Measurements from ENCODE around the gene GLTPD2.

Gene GLTPD2

GRCh38 chr17:4788807-4789700, at the start of gene GLTPD2:
GLTPD2 (plus strand) TSS chr17:4788964; CDS start chr17:4789012, 48 bp downstream.
- peak within 1 kb of the TSS; percentile 92 for H3K4me2 ChIP-seq (ENCODE audit: low read length)
- peak within 1 kb of the TSS; percentile 80 for H3K4me3 ChIP-seq (ENCODE audit: low read depth, low read length)
- no peaks in the 10 kb centered on the region for H3K9me3 ChIP-seq (ENCODE audit: control insufficient read depth, low read length)
- H2AFZ ChIP-seq = peak within 1 kb of the TSS; percentile 81
- peak within 1 kb of the TSS; percentile 91 for H3K27ac ChIP-seq
- no peaks in the 10 kb centered on the region for H3K36me3 ChIP-seq (ENCODE audit: control insufficient read depth, insufficient read depth, low read length)
- peaks cover 22% of the 10 kb centered on the region for H3K4me1 ChIP-seq
- TF ChIP-seq CTCF (IDR thresholded peaks at IDR 0.05) = no peak
- H3K27me3 ChIP-seq (ENCODE audit: control insufficient read depth, insufficient read depth, low read length) = no peaks in the 10 kb centered on the region
- peak within 1 kb of the TSS; percentile 56 for H3K9ac ChIP-seq
- no peaks in the 10 kb centered on the region for H3K79me2 ChIP-seq

DNA sequence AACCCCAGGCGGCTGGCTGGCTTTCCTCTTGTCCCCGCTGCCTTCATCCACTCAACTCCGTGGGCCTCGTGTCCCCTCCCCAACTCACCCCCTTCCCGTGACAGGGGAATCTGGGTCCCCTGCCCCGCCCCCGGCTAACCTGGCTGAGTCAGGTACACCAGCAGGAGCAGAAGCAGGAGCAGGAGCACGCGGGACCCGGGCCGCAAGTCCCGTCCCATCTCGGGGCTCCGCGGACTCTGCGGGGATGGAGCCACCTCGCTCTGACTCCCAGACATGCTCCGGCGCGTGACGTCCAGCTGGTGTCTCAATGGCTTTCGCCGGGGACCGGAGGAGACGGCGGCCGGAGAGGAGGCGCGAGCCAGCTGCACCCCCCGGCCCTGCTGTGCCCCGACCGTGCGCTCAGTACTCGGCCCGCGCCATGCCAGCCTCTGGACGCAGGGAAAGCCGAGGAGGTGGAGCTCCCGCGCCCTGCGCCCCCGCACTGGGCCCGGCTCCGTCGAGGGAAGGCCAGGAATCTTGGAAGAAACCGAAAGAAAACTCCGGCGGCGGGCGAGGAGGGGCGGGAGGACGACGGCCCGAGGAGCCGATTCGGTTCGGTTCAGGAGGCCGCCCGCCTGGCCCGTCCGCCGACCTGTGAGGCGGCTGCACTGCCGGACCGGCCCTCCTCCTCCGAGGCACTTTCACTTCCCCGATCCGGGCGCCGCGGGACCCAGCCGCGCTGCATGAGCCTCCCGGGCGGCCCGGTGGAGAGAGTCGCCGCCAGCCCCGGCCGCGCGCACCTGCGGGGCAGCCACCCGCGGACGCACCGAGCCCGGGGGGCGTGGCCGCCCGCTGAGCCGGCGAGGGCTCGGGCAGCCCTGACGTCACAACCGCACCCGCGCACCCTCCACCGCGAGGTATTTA, 49.4 kb upstream of the GLTPD2 start, which contains the start of the genes CXCL16 and ZMYND15:
CXCL16 (minus strand) TSS at position 807 of the 903 bp plus-strand sequence; CDS start at position 218, 589 bp downstream.
ZMYND15 (plus strand) TSS at position 712 of the 903 bp plus-strand sequence. CDS start 716 bp downstream, outside the sequence.
- peak within 1 kb of the TSS; percentile 85 for H3K4me3 ChIP-seq (ENCODE audit: low read depth, low read length)
- H3K36me3 ChIP-seq (ENCODE audit: control insufficient read depth, insufficient read depth, low read length) = no peaks in the 10 kb centered on the region
- no peak for TF ChIP-seq CTCF (IDR thresholded peaks at IDR 0.05)
- peak within 1 kb of the TSS; percentile 99 for H2AFZ ChIP-seq
- H3K79me2 ChIP-seq = no peaks in the 10 kb centered on the region
- H3K27me3 ChIP-seq (ENCODE audit: control insufficient read depth, insufficient read depth, low read length) = no peaks in the 10 kb centered on the region
- no peaks in the 10 kb centered on the region for H3K9me3 ChIP-seq (ENCODE audit: control insufficient read depth, low read length)
- peaks cover 5% of the 10 kb centered on the region for H3K4me1 ChIP-seq
- H3K4me2 ChIP-seq (ENCODE audit: low read length) = peak within 1 kb of the TSS; percentile 97
- peak within 1 kb of the TSS; percentile 89 for H3K9ac ChIP-seq
- peak within 1 kb of the TSS; percentile 77 for H3K27ac ChIP-seq

- peak overlapping the region; percentile 85 for H3K4me3 ChIP-seq (ENCODE audit: low read depth, low read length)
- TF ChIP-seq CTCF (IDR thresholded peaks at IDR 0.05) = no peak
- peak overlapping the region; percentile 97 for H3K4me2 ChIP-seq (ENCODE audit: low read length)
- H3K36me3 ChIP-seq (ENCODE audit: control insufficient read depth, insufficient read depth, low read length) = no peaks in the 10 kb centered on the region
- no peaks in the 10 kb centered on the region for H3K9me3 ChIP-seq (ENCODE audit: control insufficient read depth, low read length)
- H3K4me1 ChIP-seq = peaks cover 5% of the 10 kb centered on the region
- no peak overlapping the region for H3K9ac ChIP-seq
- H3K27ac ChIP-seq = no peak overlapping the region
- H3K27me3 ChIP-seq (ENCODE audit: control insufficient read depth, insufficient read depth, low read length) = no peaks in the 10 kb centered on the region
- H2AFZ ChIP-seq = peak overlapping the region; percentile 99
- H3K79me2 ChIP-seq = no peaks in the 10 kb centered on the region
Observed at GRCh38 chr17:4740025-4740351, 48.8 kb upstream of the GLTPD2 start.

DNA sequence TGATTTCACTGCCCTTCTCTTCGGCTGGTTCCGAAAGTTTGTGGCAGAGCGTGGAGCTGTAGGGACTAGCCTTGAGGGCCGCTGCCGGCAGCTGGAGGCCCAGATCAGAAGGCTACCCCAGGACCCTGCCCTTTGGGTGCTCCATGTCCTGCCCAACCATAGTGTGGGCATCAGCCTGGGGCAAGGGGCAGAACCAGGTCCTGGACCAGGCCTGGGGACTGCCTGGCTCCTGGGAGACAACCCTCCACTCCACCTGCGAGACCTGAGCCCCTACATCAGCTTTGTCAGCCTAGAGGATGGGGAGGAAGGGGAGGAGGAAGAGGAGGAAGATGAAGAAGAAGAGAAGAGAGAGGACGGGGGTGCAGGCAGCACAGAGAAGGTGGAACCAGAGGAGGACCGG, 48.2 kb upstream of the GLTPD2 start:
- no peak for TF ChIP-seq CTCF (IDR thresholded peaks at IDR 0.05)
- H3K36me3 ChIP-seq (ENCODE audit: control insufficient read depth, insufficient read depth, low read length) = no peaks in the 10 kb centered on the region
- H3K79me2 ChIP-seq = no peaks in the 10 kb centered on the region
- no peak overlapping the region for H3K4me2 ChIP-seq (ENCODE audit: low read length)
- no peak overlapping the region for H2AFZ ChIP-seq
- peaks cover 5% of the 10 kb centered on the region for H3K4me1 ChIP-seq
- H3K9me3 ChIP-seq (ENCODE audit: control insufficient read depth, low read length) = no peaks in the 10 kb centered on the region
- no peak overlapping the region for H3K27ac ChIP-seq
- H3K4me3 ChIP-seq (ENCODE audit: low read depth, low read length) = no peak overlapping the region
- H3K9ac ChIP-seq = no peak overlapping the region
- H3K27me3 ChIP-seq (ENCODE audit: control insufficient read depth, insufficient read depth, low read length) = no peaks in the 10 kb centered on the region

Measured in parathyroid adenoma (tissue), 2 donors.